GM12878 (cell line): ENCODE measurements around the gene PAX5.

Source experiments
- ATF3 ChIP-seq: IDR thresholded peaks from 2 replicates; pipeline ENCODE4 v1.6.1; 2011; ENCODE audit warnings: low read depth, mild to moderate bottlenecking, low read length, moderate library complexity, borderline replicate concordance; ENCODE audit errors: extremely low read depth
- BHLHE40 ChIP-seq, 2 experiments: fragments of 450-650 bp in 1 of 2; IDR thresholded peaks; 2 replicates each; pipeline ENCODE4 v1.6.1; 2011 to 2017; ENCODE audit warnings: low read depth in 2 of 2, borderline replicate concordance in 1 of 2, improper control_type of control experiment in 1 of 2, low read length in 1 of 2, mild to moderate bottlenecking in 1 of 2
- FOXM1 ChIP-seq: IDR thresholded peaks from 2 replicates; pipeline ENCODE4 v1.6.1; 2012; ENCODE audit warnings: low read depth, mild to moderate bottlenecking, inconsistent platforms, low read length, moderate library complexity
- MAX ChIP-seq: IDR thresholded peaks from 2 replicates; pipeline ENCODE4 v1.6.1; 2012; ENCODE audit warnings: low read depth, low read length, improper control_type of control experiment
- MXI1 ChIP-seq: fragments of 150-350 bp; IDR thresholded peaks from 2 replicates; pipeline ENCODE4 v1.6.1; 2011; ENCODE audit warnings: low read depth, mild to moderate bottlenecking, inconsistent platforms, low read length, improper control_type of control experiment
- POLR2AphosphoS5 ChIP-seq: IDR thresholded peaks from 2 replicates; pipeline ENCODE4 v1.6.1; 2011; ENCODE audit warnings: mild to moderate bottlenecking, low read length, inconsistent platforms
- SP1 ChIP-seq: IDR thresholded peaks from one replicate; pipeline ENCODE4 v1.6.1; 2011; ENCODE audit warnings: low read depth, low read length
- ZNF274 ChIP-seq: IDR thresholded peaks from one replicate; pipeline ENCODE4 v1.8.0; 2011; ENCODE audit not compliant: insufficient read length, insufficient read depth
- TF ChIP-seq, protein P1 (sequence below), 3 experiments: IDR thresholded peaks in 2 of 3; conservative IDR thresholded peaks in 1 of 3; 2 replicates each; pipeline ENCODE4 v1.5.1; 2011; ENCODE audit warnings: low read depth in 3 of 3, low read length in 3 of 3, mild to moderate bottlenecking in 3 of 3, control low read depth in 2 of 3, moderate library complexity in 2 of 3, inconsistent platforms in 1 of 3, mixed read lengths in 1 of 3; ENCODE audit not compliant: control insufficient read depth in 2 of 3, insufficient read depth in 1 of 3; ENCODE audit errors: extremely low read depth in 1 of 3

GRCh38 chr9:37028420-37029031 lies 5.5 kb downstream of the PAX5 start:
- TF ChIP-seq MAX: no peak
- no peak for TF ChIP-seq SP1
- no peak for TF ChIP-seq FOXM1
- 0 out of 2 replicates have a peak, but pooled peaks have one; percentile 14 for TF ChIP-seq POLR2AphosphoS5
- no peak for TF ChIP-seq ATF3
- no peak for TF ChIP-seq BHLHE40 (IDR thresholded peaks at IDR 0.05; ENCODE audit: borderline replicate concordance in 1 of 2, low read depth in 2 of 2, low read length in 1 of 2)
- TF ChIP-seq, protein P1, sequence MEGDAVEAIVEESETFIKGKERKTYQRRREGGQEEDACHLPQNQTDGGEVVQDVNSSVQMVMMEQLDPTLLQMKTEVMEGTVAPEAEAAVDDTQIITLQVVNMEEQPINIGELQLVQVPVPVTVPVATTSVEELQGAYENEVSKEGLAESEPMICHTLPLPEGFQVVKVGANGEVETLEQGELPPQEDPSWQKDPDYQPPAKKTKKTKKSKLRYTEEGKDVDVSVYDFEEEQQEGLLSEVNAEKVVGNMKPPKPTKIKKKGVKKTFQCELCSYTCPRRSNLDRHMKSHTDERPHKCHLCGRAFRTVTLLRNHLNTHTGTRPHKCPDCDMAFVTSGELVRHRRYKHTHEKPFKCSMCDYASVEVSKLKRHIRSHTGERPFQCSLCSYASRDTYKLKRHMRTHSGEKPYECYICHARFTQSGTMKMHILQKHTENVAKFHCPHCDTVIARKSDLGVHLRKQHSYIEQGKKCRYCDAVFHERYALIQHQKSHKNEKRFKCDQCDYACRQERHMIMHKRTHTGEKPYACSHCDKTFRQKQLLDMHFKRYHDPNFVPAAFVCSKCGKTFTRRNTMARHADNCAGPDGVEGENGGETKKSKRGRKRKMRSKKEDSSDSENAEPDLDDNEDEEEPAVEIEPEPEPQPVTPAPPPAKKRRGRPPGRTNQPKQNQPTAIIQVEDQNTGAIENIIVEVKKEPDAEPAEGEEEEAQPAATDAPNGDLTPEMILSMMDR (IDR thresholded peaks at IDR 0.05 in 2 of 3, conservative IDR thresholded peaks at IDR 0.05 in 1 of 3; ENCODE audit: control insufficient read depth in 2 of 3, extremely low read depth in 1 of 3, insufficient read depth in 1 of 3, low read depth in 3 of 3, low read length in 3 of 3): 0 out of 6 replicates have a peak, but pooled peaks of 1 of the 3 experiments have one; percentile 6
- no peak for TF ChIP-seq ZNF274
- TF ChIP-seq MXI1: no peak
